GM12878 (cell line): ENCODE measurements around the gene LDLRAD3. TPM values are rescaled to one million over a fixed set of nuclear protein-coding genes. Genes with fewer than 3 reads are reported as not detected.

ENCODE experiments used
- ATAC-seq: fragments of 200-7000 bp; cut with Tn5 transposase; 3 replicates; pipeline ENCODE4 v1.9.1; 2020; ENCODE audit warnings: mild to moderate bottlenecking, moderate library complexity
- BruUV-seq: library from RNA; stranded (reverse); fragments of 400-500 nt; replicated peaks from 2 replicates; lab custom pipeline; 2021; lab: Mats Ljungman, UMichigan
- CTCF ChIA-PET: fragments of 300-600 bp; sonication (Branson Sonifier 250); formaldehyde crosslinking; extraction: SDS; loops from one replicate; lab custom pipeline; 2021; ENCODE audit warnings: inconsistent platforms; lab: Yijun Ruan, JAX
- POLR2A ChIA-PET: fragments of 350-600 bp; formaldehyde crosslinking; extraction: SDS; loops from one replicate; lab custom pipeline; 2021; ENCODE audit warnings: inconsistent platforms; lab: Charles Lee
- RAD21 ChIA-PET: fragments of 300-600 bp; sonication (Branson Sonifier 250); formaldehyde crosslinking; loops from one replicate; lab custom pipeline; 2023; ENCODE audit warnings: antibody characterized with exemption; ENCODE audit not compliant: unreplicated experiment; lab: Charles Lee
- SMC1A ChIA-PET: fragments of 300-600 bp; sonication (Branson Sonifier 250); formaldehyde crosslinking; loops from one replicate; lab custom pipeline; 2023; ENCODE audit not compliant: unreplicated experiment, uncharacterized antibody; lab: Charles Lee
- DNase-seq: peaks from one replicate; pipeline ENCODE4 v3.0.0-alpha.2; 2011; ENCODE audit warnings: low read depth, low spot score
- FAIRE-seq: peaks from 3 replicates; lab custom pipeline; 2011; peaks lifted over from hg19 to GRCh38; lab: Jason Lieb, UNC
- H2AFZ ChIP-seq: 2 replicates; pipeline ENCODE4 v1.6.0; 2011; ENCODE audit warnings: low read depth, low read length, control low read depth; ENCODE audit not compliant: control insufficient read depth
- H3K27ac ChIP-seq: 2 replicates; pipeline ENCODE4 v1.5.1; 2011; ENCODE audit warnings: control low read depth; ENCODE audit not compliant: control insufficient read depth, insufficient read depth
- H3K27me3 ChIP-seq, 2 experiments: replicated peaks in 1 of 2; 2 replicates each; pipeline versions ENCODE4 v1.6.0 to v1.6.1; 2011; ENCODE audit warnings: low read length in 1 of 2; ENCODE audit not compliant: control insufficient read depth in 2 of 2, insufficient read depth in 2 of 2
- H3K36me3 ChIP-seq, 2 experiments: 2 replicates each; pipeline ENCODE4 v1.5.1; 2011; ENCODE audit warnings: low read length in 1 of 2; ENCODE audit not compliant: control insufficient read depth in 2 of 2, insufficient read depth in 2 of 2
- H3K4me1 ChIP-seq: 2 replicates; pipeline ENCODE4 v1.6.1; 2011; ENCODE audit warnings: mild to moderate bottlenecking, low read length, moderate library complexity, mixed read lengths; ENCODE audit not compliant: control insufficient read depth, insufficient read depth
- H3K4me2 ChIP-seq: 2 replicates; pipeline ENCODE4 v1.6.0; 2011; ENCODE audit warnings: control low read depth; ENCODE audit not compliant: control insufficient read depth, insufficient read depth
- H3K4me3 ChIP-seq: fragments of 200-600 bp; sonication (generic); 2 replicates; pipeline ENCODE4 v1.5.1; 2016
- H3K79me2 ChIP-seq: 2 replicates; pipeline ENCODE4 v1.6.0; 2011; ENCODE audit warnings: low read length; ENCODE audit not compliant: control insufficient read depth, insufficient read depth
- H3K9ac ChIP-seq: 2 replicates; pipeline ENCODE4 v1.8.0; 2011; ENCODE audit warnings: low read length, control low read depth, mixed read lengths; ENCODE audit not compliant: control insufficient read depth, insufficient read depth
- H3K9me3 ChIP-seq: replicated peaks from 3 replicates; pipeline ENCODE4 v1.5.1; 2011; ENCODE audit warnings: mild to moderate bottlenecking, low read length; ENCODE audit not compliant: control insufficient read depth, insufficient read depth
- H4K20me1 ChIP-seq: 2 replicates; pipeline ENCODE4 v1.6.0; 2011; ENCODE audit not compliant: control insufficient read depth, insufficient read depth
- CBFB ChIP-seq: IDR thresholded peaks from 2 replicates; pipeline ENCODE4 v1.6.1; 2016; ENCODE audit warnings: antibody characterized with exemption, low read depth
- CBX5 ChIP-seq: sonication (generic); IDR thresholded peaks from 2 replicates; pipeline ENCODE4 v1.6.1; 2016; ENCODE audit warnings: low read depth, moderate library complexity, mild to moderate bottlenecking, inconsistent platforms
- CHD2 ChIP-seq: IDR thresholded peaks from 2 replicates; pipeline ENCODE4 v1.6.1; 2011; ENCODE audit warnings: low read depth, low read length, improper control_type of control experiment, borderline replicate concordance
- IKZF2 ChIP-seq, 2 experiments: fragments of 450-650 bp; IDR thresholded peaks; 2 replicates each; pipeline ENCODE4 v1.6.1; 2017; ENCODE audit warnings: mild to moderate bottlenecking in 2 of 2, moderate library complexity in 2 of 2
- JUNB ChIP-seq: IDR thresholded peaks from 2 replicates; pipeline ENCODE4 v1.6.1; 2016; ENCODE audit warnings: antibody characterized with exemption, mild to moderate bottlenecking
- MTA2 ChIP-seq: fragments of 450-650 bp; IDR thresholded peaks from 2 replicates; pipeline ENCODE4 v1.6.1; 2016; ENCODE audit warnings: low read depth, mild to moderate bottlenecking, moderate library complexity
- MYB ChIP-seq: fragments of 150-350 bp; IDR thresholded peaks from 2 replicates; pipeline ENCODE4 v1.6.1; 2014; ENCODE audit warnings: mild to moderate bottlenecking, low read depth, low read length, borderline replicate concordance
- NFYB ChIP-seq: IDR thresholded peaks from 2 replicates; pipeline ENCODE4 v1.6.1; 2011; ENCODE audit warnings: low read depth, mild to moderate bottlenecking, low read length, improper control_type of control experiment, moderate library complexity; ENCODE audit not compliant: insufficient read depth
- POU2F2 ChIP-seq: IDR thresholded peaks from 3 replicates; pipeline ENCODE4 v1.6.1; 2011; ENCODE audit warnings: low read depth, mild to moderate bottlenecking, low read length, borderline replicate concordance
- RCOR1 ChIP-seq: conservative IDR thresholded peaks from 2 replicates; pipeline ENCODE4 v1.6.1; 2012; ENCODE audit warnings: low read depth, low read length, improper control_type of control experiment
- SP1 ChIP-seq: IDR thresholded peaks from one replicate; pipeline ENCODE4 v1.6.1; 2011; ENCODE audit warnings: low read depth, low read length
- SUZ12 ChIP-seq: fragments of 200-600 bp; sonication (generic); IDR thresholded peaks from one replicate; pipeline ENCODE4 v1.6.1; 2018; ENCODE audit warnings: antibody characterized with exemption, mild to moderate bottlenecking; ENCODE audit not compliant: unreplicated experiment
- ZNF622 ChIP-seq: fragments of 450-650 bp; IDR thresholded peaks from 2 replicates; pipeline ENCODE4 v1.6.1; 2017; ENCODE audit warnings: mild to moderate bottlenecking, inconsistent platforms
- WGBS: methylation state at CpG from one replicate; pipeline ENCODE4 v1.1.6; 2016; ENCODE audit warnings: low lambda C conversion rate; ENCODE audit not compliant: insufficient replicate concordance, insufficient coverage; ENCODE audit errors: missing lambda C conversion rate; 5-methylcytosine and 5-hydroxymethylcytosine counted together
- in situ Hi-C: fragments of 300-500 bp; cut with MboI; formaldehyde crosslinking; loops from 9 replicates; pipeline ENCODE4 v1.14.3; 2018; ENCODE audit warnings: mixed read lengths
- intact Hi-C: fragments of 100-400 bp; cut with micrococcal nuclease; formaldehyde crosslinking; loops from one replicate; pipeline ENCODE4 v1.14.2; 2022; ENCODE audit not compliant: unreplicated experiment
- polyA plus RNA-seq, 11 experiments: library from polyadenylated mRNA; depleted of rRNA in 4 of 11; unstranded in 6 of 11; stranded (reverse) in 5 of 11; fragments of >200 nt; fragmentation: Nextera tagmentation in 4 of 11; fragmentation: Illumina TruSeq in 1 of 11; extraction: Ambion mirVana in 4 of 11; extraction: Trizol in 1 of 11; gene quantifications; 1 replicate in 1 of 11; 2 replicates in 10 of 11; pipeline versions ENCODE4 v1.2.1 to v1.2.3, GENCODE V29; 2011 to 2016; ENCODE audit warnings: inconsistent platforms in 2 of 11, missing spikeins in 2 of 11, low read depth in 1 of 11
- total RNA-seq, 4 experiments: library from RNA; depleted of rRNA in 3 of 4; stranded (reverse); fragments of >200 nt in 3 of 4; fragmentation: Illumina TruSeq in 1 of 4; extraction: Trizol in 1 of 4; gene quantifications; 2 replicates each; pipeline versions ENCODE4 v1.2.1 to v1.2.3, GENCODE V29; 2013 to 2021
- TF ChIP-seq, protein P1 (sequence below): fragments of 150-350 bp; IDR thresholded peaks from 2 replicates; pipeline ENCODE4 v1.6.1; 2016; ENCODE audit warnings: low read depth, low read length
- TF ChIP-seq, protein P2 (sequence below): fragments of 450-650 bp; IDR thresholded peaks from 2 replicates; pipeline ENCODE4 v1.6.1; 2017; ENCODE audit warnings: mild to moderate bottlenecking, moderate library complexity

LDLRAD3 gene
- total and polyA plus RNA-seq, 10 of the 15 experiments (the other 5 are each of a cell fraction or from before 2014, with no cell fraction given), result 2.5 to 17.2 (median 10.7) TPM

DNA sequence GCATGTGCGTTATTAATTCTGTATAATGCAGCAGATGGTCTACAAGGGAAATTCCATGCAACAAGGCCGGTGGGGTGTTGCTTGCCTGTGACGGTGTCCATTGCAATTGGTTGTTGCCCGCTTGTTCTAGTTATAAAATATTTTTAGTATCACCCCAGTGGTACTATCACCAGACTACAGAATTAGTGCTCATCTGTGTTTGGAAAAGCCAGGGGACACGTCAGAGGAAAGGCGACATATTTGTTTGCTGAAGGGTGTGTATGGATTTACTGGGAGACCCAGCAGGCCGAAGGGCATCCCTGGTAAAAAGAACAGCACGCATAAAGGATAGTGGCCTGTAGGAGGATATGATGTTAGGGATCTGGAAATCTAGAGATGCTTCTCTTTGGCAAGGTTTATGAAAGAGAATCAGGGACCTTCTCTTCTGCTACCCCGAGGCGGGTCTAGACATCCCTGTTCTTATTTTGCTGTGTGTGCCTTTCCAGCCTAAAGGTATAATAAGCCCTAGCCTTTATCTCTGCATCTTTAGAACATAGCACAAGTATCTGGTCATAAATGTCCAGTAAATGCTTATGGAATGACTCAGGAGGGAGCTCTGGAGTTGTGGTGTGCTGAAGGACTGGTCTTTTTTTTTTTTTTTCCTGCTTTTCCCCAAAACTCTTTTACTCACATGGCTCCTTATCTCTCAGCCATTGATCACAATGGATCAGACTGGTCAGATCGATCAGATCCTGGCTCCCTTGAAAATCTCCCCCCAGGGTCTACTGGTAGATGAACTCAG, 90.9 kb downstream of the LDLRAD3 start:
- no peaks in the 10 kb centered on the region for H3K36me3 ChIP-seq
- H3K79me2 ChIP-seq, result no peaks in the 10 kb centered on the region
- intact Hi-C loops (no loop called here), in situ Hi-C loops (no loop called here)
- no peaks in the 10 kb centered on the region for H3K9me3 ChIP-seq
- no TSS peak for BruUV-seq
- H3K4me3 ChIP-seq, result no peak overlapping the region
- POLR2A ChIA-PET, result no interaction called here
- RAD21 ChIA-PET, result interaction anchor here (0.8 kb wide), 1 partner anchor 16 kb away, joined by 3 read pairs; no protein-coding TSS in a partner anchor
- no peaks in the 10 kb centered on the region for H4K20me1 ChIP-seq
- SMC1A ChIA-PET, result no interaction called here
- no peak for ATAC-seq
- no peak overlapping the region for H3K27ac ChIP-seq
- no peak overlapping the region for H3K4me2 ChIP-seq
- H3K27me3 ChIP-seq, result no peaks in the 10 kb centered on the region
- H2AFZ ChIP-seq, result no peak overlapping the region
- no peaks in the 10 kb centered on the region for H3K4me1 ChIP-seq
- CTCF ChIA-PET, result no interaction called here
- no peak for FAIRE-seq
- no peak for DNase-seq
- 39% methylated on average over 11 of the region's 11 CpGs for WGBS
- H3K9ac ChIP-seq, result no peak overlapping the region
- TF ChIP-seq POU2F2 (no peak), ZNF622 (no peak), NFYB (no peak), RCOR1 (no peak), JUNB (no peak), SUZ12 (no peak), MYB (no peak), CHD2 (no peak), MTA2 (no peak), IKZF2 (IDR thresholded peaks at IDR 0.05) (no peak), SP1 (no peak), CBFB (no peak), CBX5 (no peak)
- TF ChIP-seq, protein P1, sequence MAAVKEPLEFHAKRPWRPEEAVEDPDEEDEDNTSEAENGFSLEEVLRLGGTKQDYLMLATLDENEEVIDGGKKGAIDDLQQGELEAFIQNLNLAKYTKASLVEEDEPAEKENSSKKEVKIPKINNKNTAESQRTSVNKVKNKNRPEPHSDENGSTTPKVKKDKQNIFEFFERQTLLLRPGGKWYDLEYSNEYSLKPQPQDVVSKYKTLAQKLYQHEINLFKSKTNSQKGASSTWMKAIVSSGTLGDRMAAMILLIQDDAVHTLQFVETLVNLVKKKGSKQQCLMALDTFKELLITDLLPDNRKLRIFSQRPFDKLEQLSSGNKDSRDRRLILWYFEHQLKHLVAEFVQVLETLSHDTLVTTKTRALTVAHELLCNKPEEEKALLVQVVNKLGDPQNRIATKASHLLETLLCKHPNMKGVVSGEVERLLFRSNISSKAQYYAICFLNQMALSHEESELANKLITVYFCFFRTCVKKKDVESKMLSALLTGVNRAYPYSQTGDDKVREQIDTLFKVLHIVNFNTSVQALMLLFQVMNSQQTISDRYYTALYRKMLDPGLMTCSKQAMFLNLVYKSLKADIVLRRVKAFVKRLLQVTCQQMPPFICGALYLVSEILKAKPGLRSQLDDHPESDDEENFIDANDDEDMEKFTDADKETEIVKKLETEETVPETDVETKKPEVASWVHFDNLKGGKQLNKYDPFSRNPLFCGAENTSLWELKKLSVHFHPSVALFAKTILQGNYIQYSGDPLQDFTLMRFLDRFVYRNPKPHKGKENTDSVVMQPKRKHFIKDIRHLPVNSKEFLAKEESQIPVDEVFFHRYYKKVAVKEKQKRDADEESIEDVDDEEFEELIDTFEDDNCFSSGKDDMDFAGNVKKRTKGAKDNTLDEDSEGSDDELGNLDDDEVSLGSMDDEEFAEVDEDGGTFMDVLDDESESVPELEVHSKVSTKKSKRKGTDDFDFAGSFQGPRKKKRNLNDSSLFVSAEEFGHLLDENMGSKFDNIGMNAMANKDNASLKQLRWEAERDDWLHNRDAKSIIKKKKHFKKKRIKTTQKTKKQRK, result no peak
- TF ChIP-seq, protein P2, sequence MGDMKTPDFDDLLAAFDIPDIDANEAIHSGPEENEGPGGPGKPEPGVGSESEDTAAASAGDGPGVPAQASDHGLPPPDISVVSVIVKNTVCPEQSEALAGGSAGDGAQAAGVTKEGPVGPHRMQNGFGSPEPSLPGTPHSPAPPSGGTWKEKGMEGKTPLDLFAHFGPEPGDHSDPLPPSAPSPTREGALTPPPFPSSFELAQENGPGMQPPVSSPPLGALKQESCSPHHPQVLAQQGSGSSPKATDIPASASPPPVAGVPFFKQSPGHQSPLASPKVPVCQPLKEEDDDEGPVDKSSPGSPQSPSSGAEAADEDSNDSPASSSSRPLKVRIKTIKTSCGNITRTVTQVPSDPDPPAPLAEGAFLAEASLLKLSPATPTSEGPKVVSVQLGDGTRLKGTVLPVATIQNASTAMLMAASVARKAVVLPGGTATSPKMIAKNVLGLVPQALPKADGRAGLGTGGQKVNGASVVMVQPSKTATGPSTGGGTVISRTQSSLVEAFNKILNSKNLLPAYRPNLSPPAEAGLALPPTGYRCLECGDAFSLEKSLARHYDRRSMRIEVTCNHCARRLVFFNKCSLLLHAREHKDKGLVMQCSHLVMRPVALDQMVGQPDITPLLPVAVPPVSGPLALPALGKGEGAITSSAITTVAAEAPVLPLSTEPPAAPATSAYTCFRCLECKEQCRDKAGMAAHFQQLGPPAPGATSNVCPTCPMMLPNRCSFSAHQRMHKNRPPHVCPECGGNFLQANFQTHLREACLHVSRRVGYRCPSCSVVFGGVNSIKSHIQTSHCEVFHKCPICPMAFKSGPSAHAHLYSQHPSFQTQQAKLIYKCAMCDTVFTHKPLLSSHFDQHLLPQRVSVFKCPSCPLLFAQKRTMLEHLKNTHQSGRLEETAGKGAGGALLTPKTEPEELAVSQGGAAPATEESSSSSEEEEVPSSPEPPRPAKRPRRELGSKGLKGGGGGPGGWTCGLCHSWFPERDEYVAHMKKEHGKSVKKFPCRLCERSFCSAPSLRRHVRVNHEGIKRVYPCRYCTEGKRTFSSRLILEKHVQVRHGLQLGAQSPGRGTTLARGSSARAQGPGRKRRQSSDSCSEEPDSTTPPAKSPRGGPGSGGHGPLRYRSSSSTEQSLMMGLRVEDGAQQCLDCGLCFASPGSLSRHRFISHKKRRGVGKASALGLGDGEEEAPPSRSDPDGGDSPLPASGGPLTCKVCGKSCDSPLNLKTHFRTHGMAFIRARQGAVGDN, result no peak
